Keratinocyte (primary cell): ENCODE results near the gene ARHGAP22. TPM values are rescaled to one million over a fixed set of nuclear protein-coding genes. Genes with fewer than 3 reads are reported as not detected.

ENCODE experiments used
- DNase-seq: peaks from one replicate; pipeline ENCODE4 v3.0.0-alpha.2; 2011; ENCODE audit warnings: low read depth, missing footprints, low spot score
- FAIRE-seq: peaks from 2 replicates; lab custom pipeline; 2011; peaks lifted over from hg19 to GRCh38; lab: Jason Lieb, UNC
- H2AFZ ChIP-seq: 2 replicates; pipeline ENCODE4 v1.6.0; 2012; ENCODE audit warnings: low read length, control low read depth, inconsistent platforms; ENCODE audit not compliant: control insufficient read depth
- H3K27ac ChIP-seq: 2 replicates; pipeline ENCODE4 v1.5.1; 2011; ENCODE audit warnings: low read length; ENCODE audit not compliant: control insufficient read depth, insufficient read depth
- H3K27me3 ChIP-seq: 3 replicates; pipeline ENCODE4 v1.6.0; 2011; ENCODE audit warnings: low read length; ENCODE audit not compliant: control insufficient read depth, insufficient read depth; ENCODE audit errors: extremely low read depth
- H3K36me3 ChIP-seq, 2 experiments: 2 replicates in 1 of 2; 3 replicates in 1 of 2; pipeline ENCODE4 v1.5.1; 2011; ENCODE audit warnings: low read length in 2 of 2, mild to moderate bottlenecking in 1 of 2; ENCODE audit not compliant: control insufficient read depth in 2 of 2, insufficient read depth in 2 of 2; ENCODE audit errors: extremely low read depth in 1 of 2
- H3K4me1 ChIP-seq: 3 replicates; pipeline ENCODE4 v1.5.1; 2011; ENCODE audit warnings: low read length; ENCODE audit not compliant: control insufficient read depth, insufficient read depth; ENCODE audit errors: extremely low read depth
- H3K4me2 ChIP-seq: 3 replicates; pipeline ENCODE4 v1.6.0; 2011; ENCODE audit warnings: low read depth, low read length; ENCODE audit not compliant: control insufficient read depth, insufficient read depth; ENCODE audit errors: extremely low read depth
- H3K4me3 ChIP-seq, 3 experiments: fragments of 200-600 bp in 1 of 3; sonication (generic) in 1 of 3; 2 replicates in 2 of 3; 3 replicates in 1 of 3; pipeline ENCODE4 v1.5.1; 2011 to 2016; ENCODE audit warnings: low read length in 3 of 3, mild to moderate bottlenecking in 3 of 3, control low read depth in 2 of 3, inconsistent platforms in 1 of 3, low read depth in 1 of 3, mixed read lengths in 1 of 3, mixed run types in 1 of 3, moderate library complexity in 1 of 3; ENCODE audit not compliant: control insufficient read depth in 2 of 3, insufficient read depth in 2 of 3; ENCODE audit errors: extremely low read depth in 1 of 3
- H3K79me2 ChIP-seq: 2 replicates; pipeline ENCODE4 v1.6.0; 2012; ENCODE audit warnings: low read length; ENCODE audit not compliant: control insufficient read depth, insufficient read depth
- H3K9ac ChIP-seq: 3 replicates; pipeline ENCODE4 v1.6.0; 2011; ENCODE audit warnings: low read length; ENCODE audit not compliant: control insufficient read depth, insufficient read depth; ENCODE audit errors: extremely low read depth
- H3K9me1 ChIP-seq: 3 replicates; pipeline ENCODE4 v1.6.0; 2011; ENCODE audit warnings: low read length; ENCODE audit not compliant: control insufficient read depth, insufficient read depth; ENCODE audit errors: extremely low read depth
- H3K9me3 ChIP-seq: 2 replicates; pipeline ENCODE4 v1.5.1; 2012; ENCODE audit warnings: low read depth, low read length; ENCODE audit not compliant: control insufficient read depth
- H4K20me1 ChIP-seq: 3 replicates; pipeline ENCODE4 v1.6.0; 2011; ENCODE audit warnings: low read length; ENCODE audit not compliant: control insufficient read depth, insufficient read depth; ENCODE audit errors: extremely low read depth
- EZH2 ChIP-seq: IDR thresholded peaks from one replicate; pipeline ENCODE4 v1.6.1; 2012; ENCODE audit warnings: inconsistent platforms, mild to moderate bottlenecking, low read length, moderate library complexity
- dilution Hi-C: fragments of 300-500 bp; cut with MboI; formaldehyde crosslinking; loops from one replicate; pipeline ENCODE4 v1.7.0; 2020; ENCODE audit warnings: low sequenced_read_pairs; ENCODE audit not compliant: extremely low pct_ligation_motif_present
- polyA plus RNA-seq, 5 experiments: library from polyadenylated mRNA; depleted of rRNA in 3 of 5; stranded (reverse) in 3 of 5; stranded (forward) in 1 of 5; unstranded in 1 of 5; fragments of >200 nt; gene quantifications; 1 replicate in 1 of 5; 2 replicates in 3 of 5; 3 replicates in 1 of 5; pipeline versions ENCODE4 v1.2.1 to v1.2.3, GENCODE V29; 2011 to 2012; ENCODE audit warnings: missing spikeins in 2 of 5, low read depth in 1 of 5, low replicate concordance in 1 of 5
- TF ChIP-seq, protein P1 (sequence below), 3 experiments: IDR thresholded peaks in 1 of 3; conservative IDR thresholded peaks in 1 of 3; optimal IDR thresholded peaks in 1 of 3; 2 replicates in 2 of 3; 3 replicates in 1 of 3; pipeline versions ENCODE3 to v1.5.1; 2011; ENCODE audit warnings: low read length in 3 of 3, mild to moderate bottlenecking in 3 of 3, moderate library complexity in 2 of 3, control low read depth in 1 of 3, inconsistent platforms in 1 of 3; ENCODE audit not compliant: insufficient read depth in 2 of 3; ENCODE audit errors: extremely low read depth in 1 of 3

Gene ARHGAP22
- polyA plus RNA-seq, 1 donor (not counting 4 experiments of a cell fraction or from before 2014, with no cell fraction given) = 4.9 TPM

DNA sequence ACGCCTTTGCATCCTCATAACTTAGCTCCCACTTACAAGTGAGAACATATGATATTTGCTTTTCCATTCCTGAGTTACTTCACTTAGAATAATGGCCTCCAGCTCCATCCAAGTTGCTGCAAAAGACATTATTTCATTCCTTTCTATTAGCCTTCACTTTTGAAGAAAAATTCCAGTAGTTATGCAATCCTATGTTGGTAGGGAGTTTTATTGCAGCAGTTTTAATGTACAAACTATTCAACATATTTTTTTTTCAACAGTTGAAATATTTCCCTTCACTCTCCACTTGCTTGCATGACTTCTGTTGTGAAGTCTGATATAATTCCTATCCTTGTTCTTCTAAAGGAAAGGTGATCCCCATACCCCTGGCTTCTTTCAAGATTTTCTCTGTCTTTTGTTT, 27.3 kb upstream of the ARHGAP22 start:
- TF ChIP-seq EZH2 = no peak
- TF ChIP-seq, protein P1, sequence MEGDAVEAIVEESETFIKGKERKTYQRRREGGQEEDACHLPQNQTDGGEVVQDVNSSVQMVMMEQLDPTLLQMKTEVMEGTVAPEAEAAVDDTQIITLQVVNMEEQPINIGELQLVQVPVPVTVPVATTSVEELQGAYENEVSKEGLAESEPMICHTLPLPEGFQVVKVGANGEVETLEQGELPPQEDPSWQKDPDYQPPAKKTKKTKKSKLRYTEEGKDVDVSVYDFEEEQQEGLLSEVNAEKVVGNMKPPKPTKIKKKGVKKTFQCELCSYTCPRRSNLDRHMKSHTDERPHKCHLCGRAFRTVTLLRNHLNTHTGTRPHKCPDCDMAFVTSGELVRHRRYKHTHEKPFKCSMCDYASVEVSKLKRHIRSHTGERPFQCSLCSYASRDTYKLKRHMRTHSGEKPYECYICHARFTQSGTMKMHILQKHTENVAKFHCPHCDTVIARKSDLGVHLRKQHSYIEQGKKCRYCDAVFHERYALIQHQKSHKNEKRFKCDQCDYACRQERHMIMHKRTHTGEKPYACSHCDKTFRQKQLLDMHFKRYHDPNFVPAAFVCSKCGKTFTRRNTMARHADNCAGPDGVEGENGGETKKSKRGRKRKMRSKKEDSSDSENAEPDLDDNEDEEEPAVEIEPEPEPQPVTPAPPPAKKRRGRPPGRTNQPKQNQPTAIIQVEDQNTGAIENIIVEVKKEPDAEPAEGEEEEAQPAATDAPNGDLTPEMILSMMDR (optimal IDR thresholded peaks at IDR 0.05 in 1 of 3, IDR thresholded peaks at IDR 0.05 in 1 of 3, conservative IDR thresholded peaks at IDR 0.05 in 1 of 3; ENCODE audit: extremely low read depth in 1 of 3, insufficient read depth in 2 of 3, low read length in 3 of 3) = no peak
- H3K9ac ChIP-seq = no peak overlapping the region
- no peaks in the 10 kb centered on the region for H3K79me2 ChIP-seq
- no peak overlapping the region for H3K27ac ChIP-seq
- H2AFZ ChIP-seq = no peak overlapping the region
- H3K4me1 ChIP-seq = no peaks in the 10 kb centered on the region
- no peaks in the 10 kb centered on the region for H4K20me1 ChIP-seq
- H3K4me3 ChIP-seq = no peak overlapping the region
- H3K36me3 ChIP-seq = no peaks in the 10 kb centered on the region
- FAIRE-seq (no peak), DNase-seq (no peak)
- dilution Hi-C loops = no loop called here
- no peaks in the 10 kb centered on the region for H3K9me3 ChIP-seq
- no peaks in the 10 kb centered on the region for H3K9me1 ChIP-seq
- H3K4me2 ChIP-seq = no peak overlapping the region
- peaks cover 10% of the 10 kb centered on the region for H3K27me3 ChIP-seq

DNA sequence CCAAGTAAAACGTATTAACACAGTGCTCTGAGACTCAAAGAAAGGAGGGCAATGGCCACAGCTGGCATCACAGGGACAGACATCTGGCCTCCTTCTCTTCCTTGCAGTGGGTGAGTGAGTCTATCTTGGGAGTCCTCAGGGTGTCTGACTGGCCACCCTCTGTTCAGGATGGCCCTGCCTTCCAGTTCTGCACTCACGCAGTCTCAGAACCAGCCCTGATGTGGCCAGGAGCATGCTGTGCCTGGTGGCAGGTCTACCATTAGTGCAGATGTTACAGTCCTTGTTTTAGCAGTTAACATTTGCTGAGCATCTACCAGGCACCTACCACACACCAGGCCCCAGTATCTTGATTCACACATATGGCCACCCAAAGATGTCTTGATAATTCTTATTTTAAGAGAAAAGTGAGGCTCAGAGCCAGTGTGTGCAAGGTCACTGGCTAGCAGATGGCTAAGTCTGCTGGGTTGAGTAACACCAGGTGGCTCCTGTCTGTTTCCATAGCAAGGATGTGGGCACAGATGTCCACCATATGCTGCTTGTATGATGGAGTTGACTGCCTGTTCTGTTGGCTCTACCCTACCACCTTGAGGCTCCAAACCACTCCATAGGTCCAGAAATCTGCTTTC, 23.2 kb upstream of the ARHGAP22 start:
- no peaks in the 10 kb centered on the region for H3K4me1 ChIP-seq
- H3K79me2 ChIP-seq = no peaks in the 10 kb centered on the region
- H2AFZ ChIP-seq = no peak overlapping the region
- H3K4me2 ChIP-seq = no peak overlapping the region
- FAIRE-seq = no peak
- no peaks in the 10 kb centered on the region for H3K9me3 ChIP-seq
- peaks cover 8% of the 10 kb centered on the region for H3K27me3 ChIP-seq
- no peak overlapping the region for H3K4me3 ChIP-seq
- DNase-seq = no peak
- dilution Hi-C loops = no loop called here
- H3K36me3 ChIP-seq = no peaks in the 10 kb centered on the region
- H3K27ac ChIP-seq = no peak overlapping the region
- no peaks in the 10 kb centered on the region for H4K20me1 ChIP-seq
- no peak overlapping the region for H3K9ac ChIP-seq
- TF ChIP-seq, protein P1 (optimal IDR thresholded peaks at IDR 0.05 in 1 of 3, IDR thresholded peaks at IDR 0.05 in 1 of 3, conservative IDR thresholded peaks at IDR 0.05 in 1 of 3; ENCODE audit: extremely low read depth in 1 of 3, insufficient read depth in 2 of 3, low read length in 3 of 3) = no peak
- TF ChIP-seq EZH2 = no peak
- no peaks in the 10 kb centered on the region for H3K9me1 ChIP-seq
